A673 (cell line): ENCODE measurements around the gene TPD52L1.

ENCODE experiments used
- CTCF ChIP-seq: fragments of 300-800, 200-600 bp; sonication (generic); conservative IDR thresholded peaks from 2 replicates; pipeline ENCODE4 v1.5.1; 2017; ENCODE audit warnings: low read depth, mild to moderate bottlenecking, antibody characterized with exemption, low read length, moderate library complexity, mixed read lengths
- EZH2 ChIP-seq: fragments of 200-600 bp; sonication (generic); IDR thresholded peaks from 2 replicates; pipeline ENCODE4 v1.6.1; 2017; ENCODE audit warnings: borderline replicate concordance, low read depth, mild to moderate bottlenecking, mixed read lengths, antibody characterized with exemption, low read length; ENCODE audit not compliant: poor library complexity, severe bottlenecking

GRCh38 chr6:125123051-125123450 lies 30.5 kb upstream of the TPD52L1 start:
- TF ChIP-seq CTCF (no peak), EZH2 (no peak)
